ENCODE measurements around the gene RAB11B. TPM values are rescaled to one million over a fixed set of nuclear protein-coding genes. Genes with fewer than 3 reads are reported as not detected.

Gene RAB11B
- total RNA-seq, 1 donor from 2014 or later: 123 TPM

GRCh38 chr19:8396185-8396562 is 6.0 kb downstream of the RAB11B start:
- H3K36me3 Mint-ChIP-seq: peaks cover 6% of the 10 kb centered on the region
- no peaks in the 10 kb centered on the region for H3K9me3 Mint-ChIP-seq
- no peak for DNase-seq (ENCODE audit: extremely low spot score, unreplicated experiment)
- no peak for TF ChIP-seq CTCF (conservative IDR thresholded peaks at IDR 0.05)
- H3K27me3 Mint-ChIP-seq: no peaks in the 10 kb centered on the region
- peaks cover 15% of the 10 kb centered on the region for H3K4me1 Mint-ChIP-seq (ENCODE audit: unreplicated experiment)
- H3K4me3 Mint-ChIP-seq: no peak overlapping the region
- H3K27ac Mint-ChIP-seq: peak overlapping the region; percentile 70

GRCh38 chr19:8396563-8397203 is 6.5 kb downstream of the RAB11B start:
- Mint-ChIP-seq H3K4me1 (ENCODE audit: unreplicated experiment) (peaks cover 15% of the 10 kb centered on the region), H3K36me3 (peaks cover 7% of the 10 kb centered on the region), H3K27me3 (no peaks in the 10 kb centered on the region), H3K9me3 (no peaks in the 10 kb centered on the region), H3K27ac (peak overlapping the region; percentile 94), H3K4me3 (peak overlapping the region; percentile 58)
- peak; percentile 77 for DNase-seq (ENCODE audit: extremely low spot score, unreplicated experiment)
- peak; percentile 75 for TF ChIP-seq CTCF (conservative IDR thresholded peaks at IDR 0.05)

DNA sequence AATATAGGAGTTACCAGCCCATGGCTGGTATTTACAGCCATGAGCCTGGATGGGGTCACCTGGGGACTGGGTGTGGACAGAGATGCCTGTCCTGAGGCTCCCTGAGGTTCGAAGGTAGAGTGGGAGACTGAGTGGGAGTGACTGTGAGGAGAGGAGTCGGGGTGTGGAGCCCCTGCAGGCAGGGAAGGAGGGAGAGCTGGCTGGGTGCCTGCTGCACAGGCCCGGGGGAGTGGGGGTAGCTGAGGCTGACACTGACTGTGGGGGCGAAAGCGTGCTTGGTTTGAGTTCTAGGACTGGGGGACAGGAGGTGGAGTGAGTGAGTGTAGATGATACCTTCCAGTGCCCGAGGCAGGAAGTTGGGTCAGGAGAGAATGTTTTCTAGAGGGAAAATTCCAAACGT is 7.1 kb downstream of the RAB11B start:
- H3K4me1 Mint-ChIP-seq (ENCODE audit: unreplicated experiment): peaks cover 15% of the 10 kb centered on the region
- DNase-seq (ENCODE audit: extremely low spot score, unreplicated experiment): no peak
- TF ChIP-seq CTCF (conservative IDR thresholded peaks at IDR 0.05): no peak
- no peaks in the 10 kb centered on the region for H3K27me3 Mint-ChIP-seq
- H3K36me3 Mint-ChIP-seq: peaks cover 9% of the 10 kb centered on the region
- H3K27ac Mint-ChIP-seq: peak overlapping the region; percentile 94
- H3K4me3 Mint-ChIP-seq: peak overlapping the region; percentile 58
- H3K9me3 Mint-ChIP-seq: no peaks in the 10 kb centered on the region

DNA sequence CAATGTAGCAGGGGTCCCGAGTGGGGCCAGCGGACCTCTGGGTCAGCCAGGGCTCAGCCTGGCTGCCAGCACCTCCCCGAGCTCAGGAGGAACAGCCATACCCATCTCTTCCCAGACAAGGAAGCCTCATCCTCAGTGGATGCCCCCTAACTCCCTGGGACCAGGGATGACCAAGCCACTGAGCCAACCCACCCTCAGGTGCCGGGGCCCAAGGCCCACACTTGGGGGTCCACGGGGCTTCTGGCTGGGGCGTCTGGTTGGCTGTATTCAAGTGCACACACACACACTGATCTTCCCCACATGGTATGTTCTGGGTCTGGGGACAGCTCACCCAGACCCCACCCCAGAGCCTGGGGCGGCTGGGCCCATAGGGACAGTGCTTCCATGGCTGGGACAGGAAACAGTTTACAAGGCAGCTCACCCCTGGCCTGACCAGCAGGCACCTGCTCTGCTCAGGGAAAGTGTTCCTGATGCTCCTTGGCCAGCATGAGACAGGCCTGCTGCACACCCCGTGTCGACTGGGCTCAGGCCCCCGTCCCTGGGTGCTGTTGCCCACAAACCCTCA is 7.7 kb downstream of the RAB11B start:
- Mint-ChIP-seq H3K4me1 (ENCODE audit: unreplicated experiment) (peaks cover 14% of the 10 kb centered on the region), H3K27ac (peak overlapping the region; percentile 94), H3K4me3 (no peak overlapping the region), H3K27me3 (no peaks in the 10 kb centered on the region), H3K9me3 (no peaks in the 10 kb centered on the region), H3K36me3 (peaks cover 9% of the 10 kb centered on the region)
- no peak for DNase-seq (ENCODE audit: extremely low spot score, unreplicated experiment)
- TF ChIP-seq CTCF (conservative IDR thresholded peaks at IDR 0.05): no peak

DNA sequence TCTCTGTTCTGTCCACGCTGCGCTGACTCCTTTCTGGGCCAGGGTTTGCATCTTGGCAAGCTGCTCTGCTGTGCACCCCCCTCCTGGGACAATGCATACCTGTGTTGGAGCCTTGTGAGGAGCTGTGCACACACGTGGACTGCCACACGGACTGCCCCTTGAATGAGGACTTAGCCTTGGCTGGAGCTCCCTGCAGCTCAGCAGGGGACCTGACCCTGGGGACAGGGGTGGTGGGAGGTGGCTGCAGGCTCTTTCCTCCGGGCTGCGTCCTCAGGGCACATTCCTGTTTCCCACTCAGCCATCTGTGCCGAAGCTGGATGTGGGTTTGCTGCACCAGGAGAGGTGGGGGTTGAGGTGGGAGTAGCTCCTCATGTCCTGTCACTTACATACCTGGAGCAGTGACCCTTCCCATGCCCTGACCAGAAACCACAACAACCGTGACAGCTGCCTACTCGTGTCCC is 8.2 kb downstream of the RAB11B start:
- no peak for TF ChIP-seq CTCF (conservative IDR thresholded peaks at IDR 0.05)
- no peak for DNase-seq (ENCODE audit: extremely low spot score, unreplicated experiment)
- H3K27me3 Mint-ChIP-seq: no peaks in the 10 kb centered on the region
- peaks cover 9% of the 10 kb centered on the region for H3K36me3 Mint-ChIP-seq
- H3K4me3 Mint-ChIP-seq: no peak overlapping the region
- peaks cover 10% of the 10 kb centered on the region for H3K4me1 Mint-ChIP-seq (ENCODE audit: unreplicated experiment)
- H3K9me3 Mint-ChIP-seq: no peaks in the 10 kb centered on the region
- H3K27ac Mint-ChIP-seq: no peak overlapping the region

All from type B pancreatic cell (in vitro differentiated cells).